Nucleus accumbens (tissue), 56 donors: ENCODE measurements around the gene MYO5B.

Experiments used
- DNase-seq, 56 donors: peaks; one replicate each; lab custom pipeline; 2025; lab: John Stamatoyannopoulos, UW

MYO5B gene

GRCh38 chr18:49935215-49935614 lies 259.7 kb downstream of the MYO5B start:
- no peak for DNase-seq

GRCh38 chr18:49934457-49934856 lies 260.5 kb downstream of the MYO5B start:
- no peak for DNase-seq

- no peak for DNase-seq
These were observed 261.3 kb downstream of the MYO5B start for GRCh38 chr18:49933530-49934128.

GRCh38 chr18:49931760-49932159 lies 263.2 kb downstream of the MYO5B start:
- DNase-seq = no peak

- DNase-seq = no peak
These were observed 263.8 kb downstream of the MYO5B start for GRCh38 chr18:49931179-49931578.

GRCh38 chr18:49926106-49926745 lies 268.7 kb downstream of the MYO5B start:
- no peak for DNase-seq

- no peak for DNase-seq
These were observed 270.5 kb downstream of the MYO5B start for GRCh38 chr18:49924293-49924983.

GRCh38 chr18:49922228-49922627 lies 272.7 kb downstream of the MYO5B start:
- DNase-seq = no peak

- no peak for DNase-seq
These were observed 273.5 kb downstream of the MYO5B start for GRCh38 chr18:49921318-49921985.

- peak in 1 of 56 donors; percentile 19 for DNase-seq
These were observed 274.2 kb downstream of the MYO5B start for GRCh38 chr18:49920731-49921130.

GRCh38 chr18:49917742-49918141 lies 277.2 kb downstream of the MYO5B start:
- no peak for DNase-seq

- no peak for DNase-seq
These were observed 279.6 kb downstream of the MYO5B start for GRCh38 chr18:49915352-49915751.

GRCh38 chr18:49913221-49913620 lies 281.7 kb downstream of the MYO5B start:
- no peak for DNase-seq

- DNase-seq = no peak
These were observed 283.5 kb downstream of the MYO5B start for GRCh38 chr18:49911427-49911826.

GRCh38 chr18:49910986-49911385 lies 284.0 kb downstream of the MYO5B start:
- DNase-seq = no peak

- no peak for DNase-seq
These were observed 284.9 kb downstream of the MYO5B start for GRCh38 chr18:49910019-49910418.

GRCh38 chr18:49907346-49907929 lies 287.5 kb downstream of the MYO5B start:
- DNase-seq = no peak

- DNase-seq = no peak
These were observed 289.2 kb downstream of the MYO5B start for GRCh38 chr18:49905771-49906170.

GRCh38 chr18:49904871-49905555 lies 289.9 kb downstream of the MYO5B start:
- DNase-seq = no peak

- DNase-seq = no peak
These were observed 293.0 kb downstream of the MYO5B start for GRCh38 chr18:49901862-49902340.
